OCI-LY3 (cell line): ENCODE results near the gene XDH.

Experiments used
- H2AFZ ChIP-seq: fragments of 200-600, 300-600 bp; shearing (Covaris generic); 2 replicates; pipeline ENCODE4 v1.6.0; 2014; ENCODE audit warnings: antibody characterized with exemption, low read depth, low read length
- H3K27ac ChIP-seq: fragments of 200-600, 300-600 bp; sonication (generic); 2 replicates; pipeline ENCODE4 v1.5.1; 2014; ENCODE audit warnings: mild to moderate bottlenecking, low read length, moderate library complexity, mixed read lengths
- H3K27me3 ChIP-seq: fragments of 200-600, 300-600 bp; sonication (generic); 2 replicates; pipeline ENCODE4 v1.6.1; 2014; ENCODE audit warnings: low read depth, low read length, mixed read lengths
- H3K36me3 ChIP-seq: fragments of 200-600, 300-600 bp; sonication (generic); replicated peaks from 2 replicates; pipeline ENCODE3; 2014; ENCODE audit warnings: low read depth, low read length, mixed read lengths
- H3K4me1 ChIP-seq: fragments of 300-600, 200-600 bp; sonication (generic); 2 replicates; pipeline ENCODE4 v1.6.1; 2014; ENCODE audit warnings: low read length, mixed read lengths
- H3K4me2 ChIP-seq: fragments of 200-600, 300-600 bp; sonication (generic); 2 replicates; pipeline ENCODE4 v1.6.1; 2014; ENCODE audit warnings: low read length, mixed read lengths
- H3K4me3 ChIP-seq: fragments of 300-600, 200-600 bp; sonication (generic); 2 replicates; pipeline ENCODE4 v1.5.1; 2014; ENCODE audit warnings: antibody characterized with exemption, mild to moderate bottlenecking, low read length, moderate library complexity
- H3K79me2 ChIP-seq: fragments of 300-600, 200-600 bp; shearing (Covaris generic); 2 replicates; pipeline ENCODE4 v1.6.1; 2014; ENCODE audit warnings: mild to moderate bottlenecking, low read length, mixed read lengths
- H3K9ac ChIP-seq: fragments of 300-600, 200-600 bp; shearing (Covaris generic); 2 replicates; pipeline ENCODE4 v1.6.0; 2014; ENCODE audit warnings: mild to moderate bottlenecking, low read length, moderate library complexity
- H3K9me3 ChIP-seq: fragments of 200-600, 300-600 bp; shearing (Covaris generic); 2 replicates; pipeline ENCODE4 v1.6.1; 2014; ENCODE audit warnings: low read length, mixed read lengths; ENCODE audit not compliant: insufficient read depth
- H4K20me1 ChIP-seq: fragments of 200-600, 300-600 bp; sonication (generic); 2 replicates; pipeline ENCODE4 v1.6.1; 2016; ENCODE audit warnings: low read length, mixed read lengths; ENCODE audit not compliant: insufficient read depth
- CTCF ChIP-seq: fragments of 200-600, 300-600 bp; sonication (generic); IDR thresholded peaks from 2 replicates; pipeline ENCODE4 v1.5.1; 2014; ENCODE audit warnings: antibody characterized with exemption, low read length, low read depth
- EZH2phosphoT487 ChIP-seq: fragments of 200-600 bp; shearing (Covaris generic); IDR thresholded peaks from 2 replicates; pipeline ENCODE4 v1.6.1; 2018; ENCODE audit warnings: antibody characterized with exemption, mixed run types, low read depth

Gene XDH

DNA sequence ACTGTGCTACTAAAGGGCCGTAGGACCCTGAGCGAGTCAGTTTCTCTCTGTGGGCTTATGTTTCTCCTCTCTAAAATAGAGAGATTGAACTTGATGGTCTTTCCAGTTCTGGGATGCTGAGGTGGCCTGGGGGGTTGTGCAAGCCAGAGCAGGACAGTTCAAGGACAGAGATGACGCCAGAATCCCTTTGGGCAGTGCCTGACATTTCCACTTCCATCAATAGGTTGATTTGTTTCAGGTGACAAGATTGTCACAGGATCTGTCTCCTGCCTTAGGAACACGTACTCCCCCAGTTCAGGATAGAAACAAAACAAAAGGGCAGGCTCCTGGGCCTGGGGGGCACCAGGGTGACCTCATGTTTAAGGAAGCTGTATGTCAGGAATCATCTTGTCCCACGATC lies 82.0 kb downstream of the XDH start:
- Histone ChIP-seq H3K4me1 (peaks cover 40% of the 10 kb centered on the region), H3K4me3 (no peak overlapping the region), H3K9me3 (no peaks in the 10 kb centered on the region), H3K27me3 (peaks cover 18% of the 10 kb centered on the region), H3K9ac (no peak overlapping the region), H3K27ac (no peak overlapping the region), H3K4me2 (no peak overlapping the region), H4K20me1 (no peaks in the 10 kb centered on the region), H3K79me2 (no peaks in the 10 kb centered on the region), H3K36me3 (no peaks in the 10 kb centered on the region), H2AFZ (no peak overlapping the region)
- no peak for TF ChIP-seq EZH2phosphoT487
- no peak for TF ChIP-seq CTCF

GRCh38 chr2:31331156-31331555 lies 83.4 kb downstream of the XDH start:
- H3K36me3 ChIP-seq = no peaks in the 10 kb centered on the region
- H3K4me3 ChIP-seq = no peak overlapping the region

DNA sequence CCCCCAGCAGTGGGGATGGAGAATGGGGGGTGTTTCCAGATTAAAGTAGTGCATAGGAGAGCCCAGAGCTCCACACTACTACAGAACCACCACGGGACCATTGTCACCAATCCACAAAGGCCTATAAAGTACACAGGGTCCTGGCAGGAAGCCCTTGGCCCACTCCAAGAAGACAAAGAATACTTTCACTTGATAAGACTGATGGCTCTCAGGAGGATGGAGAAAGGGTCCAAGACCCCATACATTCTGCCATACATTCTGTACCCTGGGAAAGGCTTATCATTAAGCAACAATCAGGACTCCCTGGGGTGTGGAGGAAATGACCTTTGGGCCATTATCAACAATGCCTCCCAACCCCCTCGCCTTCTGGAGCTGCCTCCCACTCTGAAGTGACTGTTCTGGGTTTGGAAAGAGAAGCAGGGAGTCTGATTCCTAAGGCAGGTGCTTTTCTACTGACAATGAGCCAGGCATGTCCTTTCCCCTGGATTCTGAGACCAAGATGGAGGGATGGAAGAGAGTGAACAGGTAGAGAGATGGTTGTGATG lies 85.4 kb downstream of the XDH start:
- Histone ChIP-seq H3K4me2 (no peak overlapping the region), H4K20me1 (no peaks in the 10 kb centered on the region), H3K36me3 (no peaks in the 10 kb centered on the region), H3K27me3 (peaks cover 5% of the 10 kb centered on the region), H2AFZ (no peak overlapping the region), H3K27ac (no peak overlapping the region), H3K4me1 (peaks cover 51% of the 10 kb centered on the region), H3K4me3 (no peak overlapping the region), H3K9ac (no peak overlapping the region), H3K9me3 (no peaks in the 10 kb centered on the region), H3K79me2 (no peaks in the 10 kb centered on the region)
- TF ChIP-seq CTCF = no peak
- TF ChIP-seq EZH2phosphoT487 = no peak

More at GRCh38 chr2:31331156-31331555, 83.4 kb downstream of the XDH start:
- no peak overlapping the region; the same call in 1 of the 2 replicates for H2AFZ ChIP-seq
- H3K27me3 ChIP-seq = peaks cover 16% of the 10 kb centered on the region
- TF ChIP-seq CTCF (no peak), EZH2phosphoT487 (no peak)
- no peak overlapping the region for H3K27ac ChIP-seq
- H3K9ac ChIP-seq = no peak overlapping the region
- H3K79me2 ChIP-seq = no peaks in the 10 kb centered on the region
- no peaks in the 10 kb centered on the region for H3K9me3 ChIP-seq
- peak overlapping the region; percentile 1; the same call in 1 of the 2 replicates for H3K4me2 ChIP-seq
- peaks cover 44% of the 10 kb centered on the region for H3K4me1 ChIP-seq
- H4K20me1 ChIP-seq = no peaks in the 10 kb centered on the region

DNA sequence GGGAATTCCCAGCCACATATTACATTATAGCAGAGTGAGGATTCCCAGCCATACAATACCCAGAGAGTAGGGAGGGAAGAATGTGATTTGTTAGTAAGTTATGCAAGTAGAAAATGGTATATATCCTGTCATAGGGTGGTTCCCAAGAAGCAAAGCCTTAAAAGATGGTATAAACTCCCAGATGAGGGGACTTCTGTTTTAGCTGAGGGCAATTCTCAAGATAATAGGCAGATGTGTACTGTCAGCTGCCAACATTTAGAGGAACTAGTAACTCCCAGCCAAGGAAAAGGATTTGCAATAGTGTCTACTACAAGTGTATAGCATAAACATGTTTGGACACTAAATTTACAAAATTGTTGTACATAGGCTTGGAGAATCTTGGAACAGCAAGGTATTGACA lies 86.5 kb downstream of the XDH start:
- Histone ChIP-seq H4K20me1 (no peaks in the 10 kb centered on the region), H3K4me1 (peaks cover 55% of the 10 kb centered on the region), H3K27me3 (no peaks in the 10 kb centered on the region; the same call in 1 of the 2 replicates), H3K9ac (no peak overlapping the region), H3K79me2 (no peaks in the 10 kb centered on the region), H3K9me3 (no peaks in the 10 kb centered on the region), H3K36me3 (no peaks in the 10 kb centered on the region), H2AFZ (no peak overlapping the region), H3K4me3 (no peak overlapping the region), H3K4me2 (no peak overlapping the region), H3K27ac (no peak overlapping the region)
- no peak for TF ChIP-seq EZH2phosphoT487
- TF ChIP-seq CTCF = no peak
